Endothelial cell of umbilical vein (primary cell): ENCODE measurements around the gene VEZT. TPM values are rescaled to one million over a fixed set of nuclear protein-coding genes. Genes with fewer than 3 reads are reported as not detected.

Experiments used
- BruUV-seq: library from RNA; stranded (reverse); fragments of 400-500 nt; replicated peaks from 2 replicates; lab custom pipeline; 2021; lab: Mats Ljungman, UMichigan
- CTCF ChIA-PET: fragments of 300-600, 350-600 bp; sonication (Branson Sonifier 250); formaldehyde crosslinking; loops from one replicate; lab custom pipeline; 2021; ENCODE audit warnings: antibody characterized with exemption, inconsistent platforms; lab: Charles Lee
- POLR2A ChIA-PET: fragments of 300-600, 350-600 bp; sonication (Branson Sonifier 250); formaldehyde crosslinking; loops from one replicate; lab custom pipeline; 2021; ENCODE audit warnings: antibody characterized with exemption, inconsistent platforms; lab: Charles Lee
- DNase-seq: peaks from one replicate; pipeline ENCODE4 v3.0.0-alpha.2; 2011; ENCODE audit warnings: low read depth, low spot score
- FAIRE-seq: peaks from 2 replicates; lab custom pipeline; 2011; peaks lifted over from hg19 to GRCh38; lab: Jason Lieb, UNC
- H2AFZ ChIP-seq: 2 replicates; pipeline ENCODE4 v1.6.0; 2012; ENCODE audit warnings: low read depth, low read length, control low read depth, inconsistent platforms
- H3K27ac ChIP-seq: 2 replicates; pipeline ENCODE4 v1.5.1; 2011; ENCODE audit warnings: low read depth, mild to moderate bottlenecking, control low read depth, low read length, moderate library complexity; ENCODE audit not compliant: insufficient read depth
- H3K27me3 ChIP-seq, 2 experiments: 2 replicates each; pipeline versions ENCODE4 v1.6.0 to v1.6.1; 2011; ENCODE audit warnings: low read length in 2 of 2, mixed read lengths in 1 of 2; ENCODE audit not compliant: control insufficient read depth in 2 of 2, insufficient read depth in 2 of 2
- H3K36me3 ChIP-seq, 2 experiments: 2 replicates in 1 of 2; 3 replicates in 1 of 2; pipeline ENCODE4 v1.5.1; 2011; ENCODE audit warnings: low read length in 2 of 2, mild to moderate bottlenecking in 1 of 2, moderate library complexity in 1 of 2; ENCODE audit not compliant: control insufficient read depth in 2 of 2, insufficient read depth in 2 of 2; ENCODE audit errors: extremely low read depth in 1 of 2
- H3K4me1 ChIP-seq: 3 replicates; pipeline ENCODE4 v1.5.1; 2011; ENCODE audit warnings: mild to moderate bottlenecking, low read length; ENCODE audit not compliant: control insufficient read depth, insufficient read depth; ENCODE audit errors: extremely low read depth
- H3K4me2 ChIP-seq: 2 replicates; pipeline ENCODE4 v1.6.1; 2011; ENCODE audit warnings: low read length, control low read depth, mixed read lengths; ENCODE audit not compliant: insufficient read depth
- H3K4me3 ChIP-seq, 3 experiments: fragments of 200-600 bp in 1 of 3; sonication (generic), shearing (Covaris generic) in 1 of 3; replicated peaks in 1 of 3; 2 replicates each; pipeline ENCODE4 v1.5.1; 2011 to 2016; ENCODE audit warnings: control low read depth in 3 of 3, low read length in 3 of 3, mild to moderate bottlenecking in 2 of 3, inconsistent platforms in 1 of 3, low read depth in 1 of 3, moderate library complexity in 1 of 3; ENCODE audit not compliant: insufficient read depth in 1 of 3
- H3K79me2 ChIP-seq: 2 replicates; pipeline ENCODE4 v1.6.0; 2012; ENCODE audit warnings: low read length, inconsistent platforms; ENCODE audit not compliant: control insufficient read depth, insufficient read depth
- H3K9ac ChIP-seq: replicated peaks from 2 replicates; pipeline ENCODE3; 2011; ENCODE audit warnings: low read length, control low read depth; ENCODE audit not compliant: insufficient read depth; ENCODE audit errors: extremely low read depth
- H3K9me1 ChIP-seq: replicated peaks from 3 replicates; pipeline ENCODE4 v1.6.0; 2011; ENCODE audit warnings: mild to moderate bottlenecking, low read length; ENCODE audit not compliant: control insufficient read depth, insufficient read depth; ENCODE audit errors: extremely low read depth
- H3K9me3 ChIP-seq: replicated peaks from 2 replicates; pipeline ENCODE4 v1.5.1; 2012; ENCODE audit warnings: low read length, inconsistent platforms; ENCODE audit not compliant: control insufficient read depth, insufficient read depth
- H4K20me1 ChIP-seq: replicated peaks from 2 replicates; pipeline ENCODE3; 2011; ENCODE audit warnings: mild to moderate bottlenecking, low read length; ENCODE audit not compliant: control insufficient read depth, insufficient read depth; ENCODE audit errors: extremely low read depth
- CTCF ChIP-seq, 2 donors: IDR thresholded peaks; 1 replicate in 1 of 2; 2 replicates in 1 of 2; pipeline ENCODE4 v1.5.1; 2011; ENCODE audit warnings: low read length in 2 of 2, mild to moderate bottlenecking in 2 of 2, moderate library complexity in 2 of 2, control low read depth in 1 of 2, inconsistent platforms in 1 of 2, low read depth in 1 of 2; ENCODE audit not compliant: insufficient read depth in 1 of 2; ENCODE audit errors: extremely low read depth in 1 of 2
- EZH2 ChIP-seq: IDR thresholded peaks from 2 replicates; pipeline ENCODE4 v1.6.1; 2012; ENCODE audit warnings: borderline replicate concordance, low read depth, mild to moderate bottlenecking, moderate library complexity, low read length, inconsistent platforms; ENCODE audit not compliant: severe bottlenecking
- FOS ChIP-seq: IDR thresholded peaks from 2 replicates; pipeline ENCODE4 v1.6.1; 2011; ENCODE audit warnings: mild to moderate bottlenecking, low read length, moderate library complexity, borderline replicate concordance; ENCODE audit not compliant: insufficient read depth
- GATA2 ChIP-seq: IDR thresholded peaks from 2 replicates; pipeline ENCODE4 v1.7.0; 2011; ENCODE audit warnings: low read depth, mild to moderate bottlenecking, moderate library complexity, mixed read lengths, low read length; ENCODE audit not compliant: insufficient read length, insufficient read depth
- JUN ChIP-seq: IDR thresholded peaks from 2 replicates; pipeline ENCODE4 v1.6.1; 2011; ENCODE audit warnings: borderline replicate concordance, low read depth; ENCODE audit not compliant: insufficient read length, insufficient read depth
- MAX ChIP-seq: IDR thresholded peaks from 2 replicates; pipeline ENCODE4 v1.6.1; 2011; ENCODE audit not compliant: insufficient read depth, insufficient read length
- MYC ChIP-seq: IDR thresholded peaks from one replicate; pipeline ENCODE4 v1.6.1; 2011; ENCODE audit warnings: mild to moderate bottlenecking, low read depth, low read length
- POLR2A ChIP-seq: IDR thresholded peaks from 2 replicates; pipeline ENCODE4 v1.6.1; 2012; ENCODE audit warnings: low read depth, mild to moderate bottlenecking, control low read depth, low read length
- POLR2AphosphoS5 ChIP-seq: IDR thresholded peaks from 2 replicates; pipeline ENCODE4 v1.6.1; 2012; ENCODE audit warnings: low read depth, mild to moderate bottlenecking, control low read depth, low read length, moderate library complexity; ENCODE audit not compliant: insufficient read depth
- dilution Hi-C: fragments of 300-500 bp; cut with MboI; formaldehyde crosslinking; loops from one replicate; pipeline ENCODE4 v1.15.0; 2019; ENCODE audit warnings: low sequenced_read_pairs; ENCODE audit not compliant: extremely low pct_ligation_motif_present
- intact Hi-C: fragments of 100-400 bp; cut with micrococcal nuclease; formaldehyde crosslinking; loops from one replicate; pipeline ENCODE4 v1.10.0; 2022
- polyA plus RNA-seq, 4 experiments: library from polyadenylated mRNA; depleted of rRNA in 3 of 4; stranded (reverse) in 3 of 4; unstranded in 1 of 4; fragments of >200 nt; gene quantifications; 2 replicates each; pipeline versions ENCODE4 v1.2.1 to v1.2.3, GENCODE V29; 2011 to 2012; ENCODE audit warnings: missing spikeins in 1 of 4
- total RNA-seq: library from RNA; stranded (reverse); gene quantifications from 2 replicates; pipeline ENCODE4 v1.2.3, GENCODE V29; 2021

Gene VEZT
- total and polyA plus RNA-seq, 2 donors (not counting 3 experiments of a cell fraction or from before 2014, with no cell fraction given): 57.8 to 91.3 TPM

GRCh38 chr12:95321516-95322246 lies 104.1 kb downstream of the VEZT start:
- intact Hi-C loops: no loop called here
- no peaks in the 10 kb centered on the region for H3K9me3 ChIP-seq
- dilution Hi-C loops: no loop called here
- H3K9me1 ChIP-seq: no peaks in the 10 kb centered on the region
- H4K20me1 ChIP-seq: no peaks in the 10 kb centered on the region
- no peak overlapping the region for H3K4me2 ChIP-seq
- H2AFZ ChIP-seq: no peak overlapping the region
- H3K4me1 ChIP-seq: peaks cover 3% of the 10 kb centered on the region
- no peak overlapping the region for H3K9ac ChIP-seq
- TF ChIP-seq CTCF (IDR thresholded peaks at IDR 0.05; ENCODE audit: extremely low read depth in 1 of 2, insufficient read depth in 1 of 2, low read depth in 1 of 2, low read length in 2 of 2) (no peak), JUN (no peak), EZH2 (no peak), GATA2 (no peak), POLR2A (no peak), MAX (no peak), MYC (no peak), POLR2AphosphoS5 (no peak), FOS (no peak)
- no peak overlapping the region for H3K27ac ChIP-seq
- POLR2A ChIA-PET: interaction anchor here (0.7 kb wide), 1 partner anchor 13 kb away, joined by 5 read pairs; no protein-coding TSS in a partner anchor
- H3K4me3 ChIP-seq: no peak overlapping the region
- FAIRE-seq (no peak), DNase-seq (no peak)
- no peaks in the 10 kb centered on the region for H3K27me3 ChIP-seq
- CTCF ChIA-PET: interaction anchor here (0.5 to 1.5 kb wide), 4 partner anchors 9 to 143 kb away, joined by 3 to 6 read pairs (median 4); no protein-coding TSS in a partner anchor
- H3K79me2 ChIP-seq: no peaks in the 10 kb centered on the region
- BruUV-seq: no TSS peak
- no peaks in the 10 kb centered on the region for H3K36me3 ChIP-seq
